Caco-2 (cell line): ENCODE results near the gene SEC11A. TPM values are rescaled to one million over a fixed set of nuclear protein-coding genes. Genes with fewer than 3 reads are reported as not detected.

ENCODE experiments used
- BruUV-seq: library from RNA; stranded (reverse); fragments of 400-500 nt; replicated peaks from 2 replicates; lab custom pipeline; 2021; lab: Mats Ljungman, UMichigan
- CTCF ChIA-PET: fragments of 300-600 bp; sonication (Branson Sonifier 250); formaldehyde crosslinking; loops from one replicate; lab custom pipeline; 2022; ENCODE audit warnings: antibody characterized with exemption; lab: Charles Lee
- POLR2A ChIA-PET: fragments of 300-600 bp; sonication (Branson Sonifier 250); formaldehyde crosslinking; loops from one replicate; lab custom pipeline; 2022; ENCODE audit warnings: antibody characterized with exemption; lab: Charles Lee
- DNase-seq, 2 experiments: peaks; one replicate each; pipeline versions ENCODE4 v3.0.0 to v3.0.0-alpha.2; 2020 to 2022
- H3K27me3 ChIP-seq: replicated peaks from 2 replicates; pipeline ENCODE4 v1.6.0; 2011; ENCODE audit warnings: low read length; ENCODE audit not compliant: control insufficient read depth, insufficient read depth
- H3K36me3 ChIP-seq: 2 replicates; pipeline ENCODE4 v1.5.1; 2011; ENCODE audit warnings: low read length; ENCODE audit not compliant: control insufficient read depth, insufficient read depth
- H3K4me1 ChIP-seq: fragments of 250-450 bp; sonication (Bioruptor Pico); 2 replicates; pipeline ENCODE4 v1.5.1; 2020; ENCODE audit warnings: mild to moderate bottlenecking
- H3K4me3 ChIP-seq: 2 replicates; pipeline ENCODE4 v1.5.1; 2011; ENCODE audit warnings: low read depth, mild to moderate bottlenecking, control low read depth, low read length
- H3K9me3 ChIP-seq: fragments of 250-450 bp; sonication (Bioruptor Pico); 2 replicates; pipeline ENCODE4 v1.5.1; 2020; ENCODE audit warnings: mild to moderate bottlenecking, moderate library complexity
- H3K27ac Mint-ChIP-seq: one replicate; pipeline ENCODE4 v1.8.0; 2022; ENCODE audit warnings: mixed read lengths; ENCODE audit not compliant: unreplicated experiment
- H3K27me3 Mint-ChIP-seq: one replicate; pipeline ENCODE4 v1.8.0; 2022; ENCODE audit warnings: mixed read lengths; ENCODE audit not compliant: insufficient read depth, unreplicated experiment
- H3K36me3 Mint-ChIP-seq: one replicate; pipeline ENCODE4 v1.8.0; 2022; ENCODE audit warnings: mild to moderate bottlenecking, mixed read lengths; ENCODE audit not compliant: insufficient read depth, unreplicated experiment
- H3K4me1 Mint-ChIP-seq: one replicate; pipeline ENCODE4 v1.8.0; 2022; ENCODE audit warnings: low read depth, mixed read lengths; ENCODE audit not compliant: unreplicated experiment
- H3K4me3 Mint-ChIP-seq: one replicate; pipeline ENCODE4 v1.8.0; 2022; ENCODE audit warnings: mild to moderate bottlenecking, moderate library complexity, mixed read lengths; ENCODE audit not compliant: unreplicated experiment
- H3K9me3 Mint-ChIP-seq: one replicate; pipeline ENCODE4 v1.8.0; 2022; ENCODE audit warnings: mixed read lengths; ENCODE audit not compliant: unreplicated experiment
- intact Hi-C: fragments of 100-400 bp; cut with micrococcal nuclease; formaldehyde crosslinking; loops from one replicate; pipeline ENCODE4 v1.10.0; 2022; ENCODE audit not compliant: unreplicated experiment
- total RNA-seq: library from RNA; stranded (reverse); gene quantifications from 2 replicates; pipeline ENCODE4 v1.2.3, GENCODE V29; 2022
- TF ChIP-seq, protein P1 (sequence below), 2 experiments: fragments of 200-600 bp in 1 of 2; IDR thresholded peaks; 1 replicate in 1 of 2; 2 replicates in 1 of 2; pipeline versions ENCODE4 v1.5.1 to v1.8.0; 2011 to 2022; ENCODE audit warnings: antibody characterized with exemption in 1 of 2, control low read depth in 1 of 2, inconsistent platforms in 1 of 2, low read depth in 1 of 2, low read length in 1 of 2, mild to moderate bottlenecking in 1 of 2, moderate library complexity in 1 of 2; ENCODE audit not compliant: insufficient read depth in 1 of 2, severe bottlenecking in 1 of 2, unreplicated experiment in 1 of 2

Gene SEC11A
- total RNA-seq, 1 experiment from 2014 or later: 211 TPM

- Mint-ChIP-seq H3K4me1 (peaks cover 16% of the 10 kb centered on the region), H3K27ac (no peak overlapping the region), H3K36me3 (peaks cover 63% of the 10 kb centered on the region), H3K27me3 (no peaks in the 10 kb centered on the region), H3K4me3 (no peak overlapping the region), H3K9me3 (no peaks in the 10 kb centered on the region)
- Histone ChIP-seq H3K9me3 (no peaks in the 10 kb centered on the region), H3K27me3 (no peaks in the 10 kb centered on the region), H3K4me3 (no peak overlapping the region), H3K4me1 (0 out of 2 replicates have a peak, but pooled peaks cover 4% of the 10 kb centered on the region), H3K36me3 (peaks cover 3% of the 10 kb centered on the region)
- ChIA-PET CTCF (no interaction called here), POLR2A (interaction anchor here (0.6 kb wide), 1 partner anchor 11 kb away, joined by 6 read pairs; no protein-coding TSS in a partner anchor)
- DNase-seq: no peak
- no TSS peak for BruUV-seq
- intact Hi-C loops: no loop called here
- TF ChIP-seq, protein P1, sequence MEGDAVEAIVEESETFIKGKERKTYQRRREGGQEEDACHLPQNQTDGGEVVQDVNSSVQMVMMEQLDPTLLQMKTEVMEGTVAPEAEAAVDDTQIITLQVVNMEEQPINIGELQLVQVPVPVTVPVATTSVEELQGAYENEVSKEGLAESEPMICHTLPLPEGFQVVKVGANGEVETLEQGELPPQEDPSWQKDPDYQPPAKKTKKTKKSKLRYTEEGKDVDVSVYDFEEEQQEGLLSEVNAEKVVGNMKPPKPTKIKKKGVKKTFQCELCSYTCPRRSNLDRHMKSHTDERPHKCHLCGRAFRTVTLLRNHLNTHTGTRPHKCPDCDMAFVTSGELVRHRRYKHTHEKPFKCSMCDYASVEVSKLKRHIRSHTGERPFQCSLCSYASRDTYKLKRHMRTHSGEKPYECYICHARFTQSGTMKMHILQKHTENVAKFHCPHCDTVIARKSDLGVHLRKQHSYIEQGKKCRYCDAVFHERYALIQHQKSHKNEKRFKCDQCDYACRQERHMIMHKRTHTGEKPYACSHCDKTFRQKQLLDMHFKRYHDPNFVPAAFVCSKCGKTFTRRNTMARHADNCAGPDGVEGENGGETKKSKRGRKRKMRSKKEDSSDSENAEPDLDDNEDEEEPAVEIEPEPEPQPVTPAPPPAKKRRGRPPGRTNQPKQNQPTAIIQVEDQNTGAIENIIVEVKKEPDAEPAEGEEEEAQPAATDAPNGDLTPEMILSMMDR (IDR thresholded peaks at IDR 0.05; ENCODE audit: insufficient read depth in 1 of 2, low read depth in 1 of 2, low read length in 1 of 2, severe bottlenecking in 1 of 2, unreplicated experiment in 1 of 2): no peak
These were observed 67.4 kb downstream of the SEC11A start for GRCh38 chr15:84648539-84648938.

DNA sequence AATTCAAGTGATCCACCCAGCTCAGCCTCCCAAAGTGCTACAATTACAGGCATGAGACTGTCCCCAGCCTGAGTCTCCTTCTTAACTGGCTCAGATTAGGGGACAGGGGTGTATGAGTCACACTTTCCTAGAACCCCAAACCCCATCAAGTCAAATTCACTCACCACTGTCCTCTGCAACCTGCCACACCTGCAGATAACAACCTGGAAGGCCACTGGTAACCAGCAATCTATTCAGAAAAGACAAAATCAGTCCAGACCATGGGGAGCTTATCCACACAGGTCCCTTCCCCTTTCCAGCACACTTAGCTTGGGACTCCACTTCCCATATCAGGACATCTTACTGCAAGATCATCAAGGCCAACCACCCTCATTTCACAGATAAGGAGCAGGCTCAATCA is 68.2 kb downstream of the SEC11A start:
- POLR2A ChIA-PET: no interaction called here
- Mint-ChIP-seq H3K9me3 (no peaks in the 10 kb centered on the region), H3K27me3 (no peaks in the 10 kb centered on the region), H3K4me3 (no peak overlapping the region), H3K27ac (no peak overlapping the region), H3K36me3 (peaks cover 71% of the 10 kb centered on the region), H3K4me1 (peaks cover 16% of the 10 kb centered on the region)
- no peak for DNase-seq
- intact Hi-C loops: no loop called here
- TF ChIP-seq, protein P1 (IDR thresholded peaks at IDR 0.05; ENCODE audit: insufficient read depth in 1 of 2, low read depth in 1 of 2, low read length in 1 of 2, severe bottlenecking in 1 of 2, unreplicated experiment in 1 of 2): no peak
- Histone ChIP-seq H3K36me3 (peaks cover 2% of the 10 kb centered on the region), H3K4me3 (no peak overlapping the region), H3K9me3 (no peaks in the 10 kb centered on the region), H3K4me1 (no peaks in the 10 kb centered on the region), H3K27me3 (no peaks in the 10 kb centered on the region)
- no TSS peak for BruUV-seq
- CTCF ChIA-PET: interaction anchor here (0.6 kb wide), 1 partner anchor 60 kb away, joined by 3 read pairs; no protein-coding TSS in a partner anchor

GRCh38 chr15:84645997-84646396 is 69.9 kb downstream of the SEC11A start:
- H3K36me3 Mint-ChIP-seq: peaks cover 58% of the 10 kb centered on the region
- TF ChIP-seq, protein P1 (IDR thresholded peaks at IDR 0.05; ENCODE audit: insufficient read depth in 1 of 2, low read depth in 1 of 2, low read length in 1 of 2, severe bottlenecking in 1 of 2, unreplicated experiment in 1 of 2): no peak
- Histone ChIP-seq H3K27me3 (no peaks in the 10 kb centered on the region), H3K9me3 (no peaks in the 10 kb centered on the region), H3K36me3 (peaks cover 1% of the 10 kb centered on the region), H3K4me3 (no peak overlapping the region), H3K4me1 (no peaks in the 10 kb centered on the region)
- ChIA-PET POLR2A (no interaction called here), CTCF (interaction anchor here (0.8 kb wide), 1 partner anchor 47 kb away, joined by 3 read pairs; no protein-coding TSS in a partner anchor)
- intact Hi-C loops: no loop called here
- no TSS peak for BruUV-seq
- H3K4me3 Mint-ChIP-seq: no peak overlapping the region
- H3K4me1 Mint-ChIP-seq: no peaks in the 10 kb centered on the region
- H3K9me3 Mint-ChIP-seq: no peaks in the 10 kb centered on the region
- DNase-seq: no peak
- H3K27me3 Mint-ChIP-seq: no peaks in the 10 kb centered on the region
- H3K27ac Mint-ChIP-seq: no peak overlapping the region
